Spleen (tissue), 7 donors: ENCODE results near the gene CCNB1.

ENCODE experiments used
- POLR2A ChIP-seq, 3 donors: fragments of 450-650 bp; IDR thresholded peaks; one replicate each; pipeline ENCODE4 v1.5.1; 2017; ENCODE audit warnings: antibody characterized with exemption in 3 of 3, mild to moderate bottlenecking in 1 of 3
- TF ChIP-seq, protein P1 (sequence below), 11 experiments: fragments of 200-600 bp in 7 of 11; fragments of 450-650 bp in 4 of 11; sonication (generic) in 4 of 11; IDR thresholded peaks in 8 of 11; conservative IDR thresholded peaks in 3 of 11; 1 replicate in 7 of 11; 2 replicates in 4 of 11; pipeline versions ENCODE4 v1.4.0 to v1.8.0; 2016 to 2021; ENCODE audit warnings: antibody characterized with exemption in 11 of 11, inconsistent platforms in 4 of 11, mild to moderate bottlenecking in 1 of 11
- donor health status: DM: no; HTN: no; CAD: no; lungs with moderate emphysema.
- donor health status: DM: no; HTN: no; CAD: no.
- donor health status: DM: no; HTN: no; CAD: no.

GRCh38 chr5:69188811-69189161 lies 21.8 kb downstream of the CCNB1 start:
- TF ChIP-seq, protein P1, sequence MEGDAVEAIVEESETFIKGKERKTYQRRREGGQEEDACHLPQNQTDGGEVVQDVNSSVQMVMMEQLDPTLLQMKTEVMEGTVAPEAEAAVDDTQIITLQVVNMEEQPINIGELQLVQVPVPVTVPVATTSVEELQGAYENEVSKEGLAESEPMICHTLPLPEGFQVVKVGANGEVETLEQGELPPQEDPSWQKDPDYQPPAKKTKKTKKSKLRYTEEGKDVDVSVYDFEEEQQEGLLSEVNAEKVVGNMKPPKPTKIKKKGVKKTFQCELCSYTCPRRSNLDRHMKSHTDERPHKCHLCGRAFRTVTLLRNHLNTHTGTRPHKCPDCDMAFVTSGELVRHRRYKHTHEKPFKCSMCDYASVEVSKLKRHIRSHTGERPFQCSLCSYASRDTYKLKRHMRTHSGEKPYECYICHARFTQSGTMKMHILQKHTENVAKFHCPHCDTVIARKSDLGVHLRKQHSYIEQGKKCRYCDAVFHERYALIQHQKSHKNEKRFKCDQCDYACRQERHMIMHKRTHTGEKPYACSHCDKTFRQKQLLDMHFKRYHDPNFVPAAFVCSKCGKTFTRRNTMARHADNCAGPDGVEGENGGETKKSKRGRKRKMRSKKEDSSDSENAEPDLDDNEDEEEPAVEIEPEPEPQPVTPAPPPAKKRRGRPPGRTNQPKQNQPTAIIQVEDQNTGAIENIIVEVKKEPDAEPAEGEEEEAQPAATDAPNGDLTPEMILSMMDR (IDR thresholded peaks at IDR 0.05 in 8 of 11, conservative IDR thresholded peaks at IDR 0.05 in 3 of 11), result no peak
- TF ChIP-seq POLR2A (IDR thresholded peaks at IDR 0.05), result no peak
